WTC11 (cell line): ENCODE measurements around the gene TTC7B. TPM values are rescaled to one million over a fixed set of nuclear protein-coding genes. Genes with fewer than 3 reads are reported as not detected.
A peak's percentile ranks its signal among the peaks of the same experiment; 100 is the strongest.

Experiments
- ATAC-seq: fragments of 200-7000 bp; cut with Tn5 transposase; 2 replicates; pipeline ENCODE4 v1.10.0; 2021; ENCODE audit warnings: mild to moderate bottlenecking, moderate library complexity
- CTCF ChIA-PET: fragments of 300-600 bp; sonication (Branson Sonifier 250); formaldehyde crosslinking; loops from one replicate; lab custom pipeline; 2021; ENCODE audit warnings: antibody characterized with exemption; lab: Charles Lee
- POLR2A ChIA-PET: fragments of 350-600 bp; sonication (Branson Sonifier 250); formaldehyde crosslinking; loops from one replicate; lab custom pipeline; 2021; ENCODE audit warnings: antibody characterized with exemption; lab: Charles Lee
- DNase-seq: peaks from one replicate; pipeline ENCODE4 v3.0.0; 2021; ENCODE audit warnings: low spot score
- H3K27ac Mint-ChIP-seq: 2 replicates; pipeline ENCODE4 v1.8.0; 2021; ENCODE audit warnings: mixed read lengths
- H3K27me3 Mint-ChIP-seq: 2 replicates; pipeline ENCODE4 v1.8.0; 2021; ENCODE audit warnings: low read depth, mild to moderate bottlenecking, moderate library complexity, mixed read lengths
- H3K36me3 Mint-ChIP-seq: 2 replicates; pipeline ENCODE4 v1.8.0; 2021; ENCODE audit warnings: mixed read lengths
- H3K4me1 Mint-ChIP-seq: 2 replicates; pipeline ENCODE4 v1.8.0; 2022; ENCODE audit warnings: mixed read lengths
- H3K4me3 Mint-ChIP-seq: 2 replicates; pipeline ENCODE4 v1.8.0; 2021; ENCODE audit warnings: mild to moderate bottlenecking, moderate library complexity, mixed read lengths
- H3K9me3 Mint-ChIP-seq: 2 replicates; pipeline ENCODE4 v1.8.0; 2021; ENCODE audit warnings: mixed read lengths
- CBFB ChIP-seq: sonication (generic); formaldehyde crosslinking; IDR thresholded peaks from 2 replicates; pipeline ENCODE4 v1.8.1; 2022; ENCODE audit warnings: mild to moderate bottlenecking, low read depth, missing genetic modification reagents
- CREB1 ChIP-seq: sonication (generic); formaldehyde crosslinking; IDR thresholded peaks from 2 replicates; pipeline ENCODE4 v1.8.0; 2023; ENCODE audit warnings: mild to moderate bottlenecking, missing genetic modification reagents
- CREM ChIP-seq: sonication (generic); formaldehyde crosslinking; IDR thresholded peaks from 2 replicates; pipeline ENCODE4 v1.8.1; 2022; ENCODE audit warnings: mild to moderate bottlenecking, missing genetic modification reagents, moderate library complexity
- ESRRA ChIP-seq: sonication (generic); formaldehyde crosslinking; IDR thresholded peaks from 2 replicates; pipeline ENCODE4 v1.8.1; 2022; ENCODE audit warnings: mild to moderate bottlenecking, missing genetic modification reagents, borderline replicate concordance
- FOXJ3 ChIP-seq: sonication (generic); formaldehyde crosslinking; IDR thresholded peaks from 2 replicates; pipeline ENCODE4 v1.9.0; 2021; ENCODE audit warnings: missing genetic modification reagents, mild to moderate bottlenecking, borderline replicate concordance
- HMGA2 ChIP-seq: fragments of 250-450 bp; sonication (Bioruptor Pico); IDR thresholded peaks from 2 replicates; pipeline ENCODE4 v1.4.0; 2021; ENCODE audit warnings: mild to moderate bottlenecking, moderate library complexity
- JAZF1 ChIP-seq: fragments of 250-450 bp; sonication (Bioruptor Pico); IDR thresholded peaks from 2 replicates; pipeline ENCODE4 v1.9.0; 2021; ENCODE audit warnings: moderate library complexity, mild to moderate bottlenecking, inconsistent platforms
- JUN ChIP-seq: sonication (generic); formaldehyde crosslinking; IDR thresholded peaks from 2 replicates; pipeline ENCODE4 v1.8.0; 2023; ENCODE audit warnings: mild to moderate bottlenecking, missing genetic modification reagents
- KAT7 ChIP-seq: sonication (generic); formaldehyde crosslinking; IDR thresholded peaks from 2 replicates; pipeline ENCODE4 v1.8.1; 2023; ENCODE audit warnings: missing genetic modification reagents, mild to moderate bottlenecking, borderline replicate concordance
- MXD4 ChIP-seq: fragments of 250-450 bp; sonication (Bioruptor Pico); IDR thresholded peaks from 2 replicates; pipeline ENCODE4 v1.8.0; 2021; ENCODE audit warnings: mild to moderate bottlenecking, moderate library complexity, borderline replicate concordance
- NFATC4 ChIP-seq: fragments of 250-450 bp; sonication (Bioruptor Pico); IDR thresholded peaks from 2 replicates; pipeline ENCODE4 v1.9.0; 2021; ENCODE audit warnings: mild to moderate bottlenecking
- NR2C2 ChIP-seq: sonication (generic); formaldehyde crosslinking; IDR thresholded peaks from 2 replicates; pipeline ENCODE4 v1.8.0; 2022; ENCODE audit warnings: mild to moderate bottlenecking, missing genetic modification reagents
- NR3C1 ChIP-seq: sonication (generic); formaldehyde crosslinking; conservative IDR thresholded peaks from 2 replicates; pipeline ENCODE4 v1.8.1; 2023; ENCODE audit warnings: low read depth, mild to moderate bottlenecking, missing genetic modification reagents
- PRRX2 ChIP-seq: fragments of 250-450 bp; sonication (Bioruptor Pico); IDR thresholded peaks from 2 replicates; pipeline ENCODE4 v1.8.0; 2021; ENCODE audit warnings: mild to moderate bottlenecking
- SMAD3 ChIP-seq: sonication (generic); formaldehyde crosslinking; IDR thresholded peaks from 2 replicates; pipeline ENCODE4 v1.8.0; 2022; ENCODE audit warnings: missing genetic modification reagents, mild to moderate bottlenecking, borderline replicate concordance
- SMAD4 ChIP-seq: sonication (generic); formaldehyde crosslinking; IDR thresholded peaks from 2 replicates; pipeline ENCODE4 v1.8.0; 2022; ENCODE audit warnings: mild to moderate bottlenecking, missing genetic modification reagents
- SOX15 ChIP-seq: fragments of 250-450 bp; sonication (Bioruptor Pico); IDR thresholded peaks from 2 replicates; pipeline ENCODE4 v1.9.0; 2021; ENCODE audit warnings: mild to moderate bottlenecking
- ZNF263 ChIP-seq: sonication (generic); formaldehyde crosslinking; IDR thresholded peaks from 2 replicates; pipeline ENCODE4 v1.8.1; 2022; ENCODE audit warnings: low read depth, mild to moderate bottlenecking, moderate library complexity, missing genetic modification reagents
- ZNF396 ChIP-seq: fragments of 250-450 bp; sonication (Bioruptor Pico); IDR thresholded peaks from 2 replicates; pipeline ENCODE4 v1.8.0; 2021; ENCODE audit warnings: mild to moderate bottlenecking, moderate library complexity, borderline replicate concordance
- total RNA-seq: library from RNA; stranded (reverse); gene quantifications from 3 replicates; pipeline ENCODE4 v1.2.3, GENCODE V29; 2021
- TF ChIP-seq, protein P1 (sequence below): sonication (generic); formaldehyde crosslinking; IDR thresholded peaks from 2 replicates; pipeline ENCODE4 v1.8.0; 2022; ENCODE audit warnings: mild to moderate bottlenecking, missing genetic modification reagents
- TF ChIP-seq, protein P2 (sequence below): sonication (generic); formaldehyde crosslinking; IDR thresholded peaks from 2 replicates; pipeline ENCODE4 v1.8.1; 2023; ENCODE audit warnings: mild to moderate bottlenecking, missing genetic modification reagents, borderline replicate concordance
- TF ChIP-seq, protein P3 (sequence below): sonication (generic); formaldehyde crosslinking; IDR thresholded peaks from 2 replicates; pipeline ENCODE4 v1.8.0; 2022; ENCODE audit warnings: mild to moderate bottlenecking, missing genetic modification reagents
- TF ChIP-seq, protein P4 (sequence below): sonication (generic); formaldehyde crosslinking; IDR thresholded peaks from 2 replicates; pipeline ENCODE4 v1.8.1; 2022; ENCODE audit warnings: mild to moderate bottlenecking, moderate library complexity, missing genetic modification reagents
- TF ChIP-seq, protein P5 (sequence below): sonication (generic); formaldehyde crosslinking; IDR thresholded peaks from 2 replicates; pipeline ENCODE4 v1.8.1; 2022; ENCODE audit warnings: mild to moderate bottlenecking, missing genetic modification reagents, moderate library complexity, borderline replicate concordance
- TF ChIP-seq, protein P6 (sequence below): sonication (generic); formaldehyde crosslinking; IDR thresholded peaks from 2 replicates; pipeline ENCODE4 v1.8.1; 2022; ENCODE audit warnings: missing genetic modification reagents, borderline replicate concordance

TTC7B gene
- total RNA-seq, 1 experiment from 2014 or later: 27.6 TPM

DNA sequence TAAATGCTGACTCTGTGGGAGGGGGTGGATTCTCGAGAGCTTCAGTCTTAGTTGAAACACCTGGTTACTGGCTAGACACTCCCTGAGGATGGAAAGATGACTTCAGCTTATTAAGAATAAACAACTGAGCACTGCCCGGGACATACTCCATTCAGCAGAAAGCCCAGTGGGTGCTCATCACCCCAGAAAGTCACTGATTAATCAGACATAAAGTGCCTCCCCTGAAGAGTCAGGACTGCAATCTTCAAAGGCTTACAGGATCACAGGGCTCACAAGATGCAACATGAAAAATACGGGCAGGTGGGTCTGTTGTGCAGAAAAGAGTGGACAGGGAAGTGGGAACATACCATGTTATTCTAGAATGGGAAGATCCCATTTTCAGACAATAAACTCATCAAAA is 212.4 kb downstream of the TTC7B start:
- ChIA-PET CTCF (no interaction called here), POLR2A (no interaction called here)
- Mint-ChIP-seq H3K9me3 (no peaks in the 10 kb centered on the region), H3K27ac (0 out of 2 replicates have a peak overlapping the region, but pooled peaks have one; percentile 87), H3K36me3 (no peaks in the 10 kb centered on the region), H3K4me1 (peaks cover 77% of the 10 kb centered on the region), H3K27me3 (no peaks in the 10 kb centered on the region), H3K4me3 (no peak overlapping the region)
- ATAC-seq (no peak), DNase-seq (no peak)
- TF ChIP-seq SOX15 (CRISPR knock-in tag) (no peak), CREB1 (CRISPR knock-in tag) (no peak), CREM (CRISPR knock-in tag) (no peak), ZNF396 (CRISPR knock-in tag) (no peak), FOXJ3 (no peak), ZNF263 (CRISPR knock-in tag) (no peak), NFATC4 (CRISPR knock-in tag) (no peak), HMGA2 (CRISPR knock-in tag) (no peak), NR3C1 (CRISPR knock-in tag) (no peak), SMAD3 (CRISPR knock-in tag) (no peak), PRRX2 (CRISPR knock-in tag) (no peak), SMAD4 (CRISPR knock-in tag) (no peak)
- TF ChIP-seq, protein P1, sequence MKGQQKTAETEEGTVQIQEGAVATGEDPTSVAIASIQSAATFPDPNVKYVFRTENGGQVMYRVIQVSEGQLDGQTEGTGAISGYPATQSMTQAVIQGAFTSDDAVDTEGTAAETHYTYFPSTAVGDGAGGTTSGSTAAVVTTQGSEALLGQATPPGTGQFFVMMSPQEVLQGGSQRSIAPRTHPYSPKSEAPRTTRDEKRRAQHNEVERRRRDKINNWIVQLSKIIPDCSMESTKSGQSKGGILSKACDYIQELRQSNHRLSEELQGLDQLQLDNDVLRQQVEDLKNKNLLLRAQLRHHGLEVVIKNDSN: no peak
- TF ChIP-seq, protein P2, sequence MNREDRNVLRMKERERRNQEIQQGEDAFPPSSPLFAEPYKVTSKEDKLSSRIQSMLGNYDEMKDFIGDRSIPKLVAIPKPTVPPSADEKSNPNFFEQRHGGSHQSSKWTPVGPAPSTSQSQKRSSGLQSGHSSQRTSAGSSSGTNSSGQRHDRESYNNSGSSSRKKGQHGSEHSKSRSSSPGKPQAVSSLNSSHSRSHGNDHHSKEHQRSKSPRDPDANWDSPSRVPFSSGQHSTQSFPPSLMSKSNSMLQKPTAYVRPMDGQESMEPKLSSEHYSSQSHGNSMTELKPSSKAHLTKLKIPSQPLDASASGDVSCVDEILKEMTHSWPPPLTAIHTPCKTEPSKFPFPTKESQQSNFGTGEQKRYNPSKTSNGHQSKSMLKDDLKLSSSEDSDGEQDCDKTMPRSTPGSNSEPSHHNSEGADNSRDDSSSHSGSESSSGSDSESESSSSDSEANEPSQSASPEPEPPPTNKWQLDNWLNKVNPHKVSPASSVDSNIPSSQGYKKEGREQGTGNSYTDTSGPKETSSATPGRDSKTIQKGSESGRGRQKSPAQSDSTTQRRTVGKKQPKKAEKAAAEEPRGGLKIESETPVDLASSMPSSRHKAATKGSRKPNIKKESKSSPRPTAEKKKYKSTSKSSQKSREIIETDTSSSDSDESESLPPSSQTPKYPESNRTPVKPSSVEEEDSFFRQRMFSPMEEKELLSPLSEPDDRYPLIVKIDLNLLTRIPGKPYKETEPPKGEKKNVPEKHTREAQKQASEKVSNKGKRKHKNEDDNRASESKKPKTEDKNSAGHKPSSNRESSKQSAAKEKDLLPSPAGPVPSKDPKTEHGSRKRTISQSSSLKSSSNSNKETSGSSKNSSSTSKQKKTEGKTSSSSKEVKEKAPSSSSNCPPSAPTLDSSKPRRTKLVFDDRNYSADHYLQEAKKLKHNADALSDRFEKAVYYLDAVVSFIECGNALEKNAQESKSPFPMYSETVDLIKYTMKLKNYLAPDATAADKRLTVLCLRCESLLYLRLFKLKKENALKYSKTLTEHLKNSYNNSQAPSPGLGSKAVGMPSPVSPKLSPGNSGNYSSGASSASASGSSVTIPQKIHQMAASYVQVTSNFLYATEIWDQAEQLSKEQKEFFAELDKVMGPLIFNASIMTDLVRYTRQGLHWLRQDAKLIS (CRISPR knock-in tag): no peak
- TF ChIP-seq, protein P3, sequence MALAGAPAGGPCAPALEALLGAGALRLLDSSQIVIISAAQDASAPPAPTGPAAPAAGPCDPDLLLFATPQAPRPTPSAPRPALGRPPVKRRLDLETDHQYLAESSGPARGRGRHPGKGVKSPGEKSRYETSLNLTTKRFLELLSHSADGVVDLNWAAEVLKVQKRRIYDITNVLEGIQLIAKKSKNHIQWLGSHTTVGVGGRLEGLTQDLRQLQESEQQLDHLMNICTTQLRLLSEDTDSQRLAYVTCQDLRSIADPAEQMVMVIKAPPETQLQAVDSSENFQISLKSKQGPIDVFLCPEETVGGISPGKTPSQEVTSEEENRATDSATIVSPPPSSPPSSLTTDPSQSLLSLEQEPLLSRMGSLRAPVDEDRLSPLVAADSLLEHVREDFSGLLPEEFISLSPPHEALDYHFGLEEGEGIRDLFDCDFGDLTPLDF (CRISPR knock-in tag): no peak
- TF ChIP-seq, protein P4, sequence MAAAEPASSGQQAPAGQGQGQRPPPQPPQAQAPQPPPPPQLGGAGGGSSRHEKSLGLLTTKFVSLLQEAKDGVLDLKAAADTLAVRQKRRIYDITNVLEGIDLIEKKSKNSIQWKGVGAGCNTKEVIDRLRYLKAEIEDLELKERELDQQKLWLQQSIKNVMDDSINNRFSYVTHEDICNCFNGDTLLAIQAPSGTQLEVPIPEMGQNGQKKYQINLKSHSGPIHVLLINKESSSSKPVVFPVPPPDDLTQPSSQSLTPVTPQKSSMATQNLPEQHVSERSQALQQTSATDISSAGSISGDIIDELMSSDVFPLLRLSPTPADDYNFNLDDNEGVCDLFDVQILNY (CRISPR knock-in tag): no peak
- TF ChIP-seq, protein P5, sequence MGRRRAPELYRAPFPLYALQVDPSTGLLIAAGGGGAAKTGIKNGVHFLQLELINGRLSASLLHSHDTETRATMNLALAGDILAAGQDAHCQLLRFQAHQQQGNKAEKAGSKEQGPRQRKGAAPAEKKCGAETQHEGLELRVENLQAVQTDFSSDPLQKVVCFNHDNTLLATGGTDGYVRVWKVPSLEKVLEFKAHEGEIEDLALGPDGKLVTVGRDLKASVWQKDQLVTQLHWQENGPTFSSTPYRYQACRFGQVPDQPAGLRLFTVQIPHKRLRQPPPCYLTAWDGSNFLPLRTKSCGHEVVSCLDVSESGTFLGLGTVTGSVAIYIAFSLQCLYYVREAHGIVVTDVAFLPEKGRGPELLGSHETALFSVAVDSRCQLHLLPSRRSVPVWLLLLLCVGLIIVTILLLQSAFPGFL: no peak

DNA sequence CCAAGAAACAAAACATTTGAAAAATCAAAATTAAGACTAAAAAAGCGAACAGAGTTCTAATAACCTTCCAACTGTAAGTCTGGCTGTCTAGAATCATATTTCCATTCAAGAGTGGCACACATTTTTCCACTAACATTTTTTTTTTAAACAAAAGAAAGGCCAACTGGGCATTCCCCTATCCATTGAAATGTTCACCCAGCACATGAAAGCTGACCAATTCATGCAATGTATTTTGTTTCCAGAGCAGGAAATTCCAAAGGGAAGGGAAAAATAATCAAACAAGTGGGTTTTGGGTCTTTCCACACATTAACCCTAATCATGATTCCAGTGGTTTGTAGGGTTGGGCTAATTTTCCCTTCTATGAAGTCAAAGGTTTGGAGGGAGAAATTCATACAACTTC is 212.9 kb downstream of the TTC7B start:
- TF ChIP-seq CBFB (no peak), JAZF1 (CRISPR knock-in tag) (no peak), SMAD4 (CRISPR knock-in tag) (no peak), KAT7 (no peak), MXD4 (CRISPR knock-in tag) (no peak), ESRRA (CRISPR knock-in tag) (no peak), NR2C2 (CRISPR knock-in tag) (no peak), JUN (CRISPR knock-in tag) (no peak), HMGA2 (CRISPR knock-in tag) (no peak)
- TF ChIP-seq, protein P1: no peak
- TF ChIP-seq, protein P5: no peak
- TF ChIP-seq, protein P6, sequence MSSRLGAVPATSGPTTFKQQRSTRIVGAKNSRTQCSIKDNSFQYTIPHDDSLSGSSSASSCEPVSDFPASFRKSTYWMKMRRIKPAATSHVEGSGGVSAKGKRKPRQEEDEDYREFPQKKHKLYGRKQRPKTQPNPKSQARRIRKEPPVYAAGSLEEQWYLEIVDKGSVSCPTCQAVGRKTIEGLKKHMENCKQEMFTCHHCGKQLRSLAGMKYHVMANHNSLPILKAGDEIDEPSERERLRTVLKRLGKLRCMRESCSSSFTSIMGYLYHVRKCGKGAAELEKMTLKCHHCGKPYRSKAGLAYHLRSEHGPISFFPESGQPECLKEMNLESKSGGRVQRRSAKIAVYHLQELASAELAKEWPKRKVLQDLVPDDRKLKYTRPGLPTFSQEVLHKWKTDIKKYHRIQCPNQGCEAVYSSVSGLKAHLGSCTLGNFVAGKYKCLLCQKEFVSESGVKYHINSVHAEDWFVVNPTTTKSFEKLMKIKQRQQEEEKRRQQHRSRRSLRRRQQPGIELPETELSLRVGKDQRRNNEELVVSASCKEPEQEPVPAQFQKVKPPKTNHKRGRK (CRISPR knock-in tag): no peak
- ChIA-PET CTCF (interaction anchor here (1.0 kb wide), 1 partner anchor 93 kb away, joined by 4 read pairs; no protein-coding TSS in a partner anchor), POLR2A (no interaction called here)
- Mint-ChIP-seq H3K27me3 (no peaks in the 10 kb centered on the region), H3K9me3 (no peaks in the 10 kb centered on the region), H3K4me3 (no peak overlapping the region), H3K4me1 (peaks cover 72% of the 10 kb centered on the region), H3K27ac (no peak overlapping the region), H3K36me3 (no peaks in the 10 kb centered on the region)
- ATAC-seq (no peak), DNase-seq (no peak)
